Stimulated activated CD8-positive, alpha-beta memory T cell treated with anti-CD3 and anti-CD28 coated beads, Interleukin-4, amount 100 ng/mL, for 1 hour (primary cell): Measurements from ENCODE around the gene IL31.
"Not testable (repeated sequence)": the region's sequence is repeated elsewhere in the genome, so short reads cannot be mapped to it uniquely, and the experiment has no call there.

Experiments
- DNase-seq, 2 donors: peaks; one replicate each; pipeline ENCODE4 v3.0.0-alpha.2; 2020; ENCODE audit warnings: low read depth in 2 of 2, low spot score in 1 of 2

The IL31 gene

DNA sequence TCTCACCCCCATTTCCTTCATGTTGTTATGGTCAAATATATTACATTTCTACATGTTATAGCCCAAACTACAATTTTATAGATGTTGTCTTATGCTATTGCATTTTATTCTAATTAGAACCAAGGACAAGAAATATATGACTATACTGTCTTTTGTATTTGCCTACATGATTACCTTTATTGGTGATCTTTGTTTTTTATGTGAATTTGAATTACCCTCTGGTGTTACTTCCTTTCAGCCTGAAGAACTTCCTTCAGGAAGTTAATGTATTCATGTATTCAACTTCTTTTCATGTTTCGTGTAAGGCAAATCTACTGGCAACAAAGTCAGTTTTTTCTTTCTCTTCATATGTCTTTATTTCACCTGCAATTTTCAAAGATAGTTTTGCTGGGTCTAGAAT, 20.8 kb upstream of the IL31 start:
- DNase-seq, result no peak

DNA sequence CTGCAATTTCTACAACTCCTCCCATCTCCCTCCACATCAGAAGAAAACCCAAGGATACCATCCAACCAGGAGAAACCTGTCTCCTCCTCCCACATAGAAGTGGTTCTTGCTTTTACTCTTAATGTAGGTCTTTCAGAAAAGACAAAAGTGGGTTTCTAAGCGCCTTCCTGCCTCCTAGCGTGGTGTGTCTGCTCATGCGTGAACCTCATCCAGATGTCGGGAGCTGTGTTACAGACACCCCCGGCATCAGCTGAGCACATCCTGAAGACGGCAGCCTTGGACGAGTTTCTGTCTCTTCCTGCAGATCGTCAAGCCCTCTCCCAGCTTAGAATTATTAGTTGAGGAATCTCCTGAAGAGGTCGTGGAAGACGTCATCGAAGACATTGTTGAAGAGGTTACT, 18.4 kb upstream of the IL31 start:
- no peak for DNase-seq

- peak in 1 of 2 donors; percentile 47 for DNase-seq
Measured at GRCh38 chr12:122190842-122191668, 17.0 kb upstream of the IL31 start.

DNA sequence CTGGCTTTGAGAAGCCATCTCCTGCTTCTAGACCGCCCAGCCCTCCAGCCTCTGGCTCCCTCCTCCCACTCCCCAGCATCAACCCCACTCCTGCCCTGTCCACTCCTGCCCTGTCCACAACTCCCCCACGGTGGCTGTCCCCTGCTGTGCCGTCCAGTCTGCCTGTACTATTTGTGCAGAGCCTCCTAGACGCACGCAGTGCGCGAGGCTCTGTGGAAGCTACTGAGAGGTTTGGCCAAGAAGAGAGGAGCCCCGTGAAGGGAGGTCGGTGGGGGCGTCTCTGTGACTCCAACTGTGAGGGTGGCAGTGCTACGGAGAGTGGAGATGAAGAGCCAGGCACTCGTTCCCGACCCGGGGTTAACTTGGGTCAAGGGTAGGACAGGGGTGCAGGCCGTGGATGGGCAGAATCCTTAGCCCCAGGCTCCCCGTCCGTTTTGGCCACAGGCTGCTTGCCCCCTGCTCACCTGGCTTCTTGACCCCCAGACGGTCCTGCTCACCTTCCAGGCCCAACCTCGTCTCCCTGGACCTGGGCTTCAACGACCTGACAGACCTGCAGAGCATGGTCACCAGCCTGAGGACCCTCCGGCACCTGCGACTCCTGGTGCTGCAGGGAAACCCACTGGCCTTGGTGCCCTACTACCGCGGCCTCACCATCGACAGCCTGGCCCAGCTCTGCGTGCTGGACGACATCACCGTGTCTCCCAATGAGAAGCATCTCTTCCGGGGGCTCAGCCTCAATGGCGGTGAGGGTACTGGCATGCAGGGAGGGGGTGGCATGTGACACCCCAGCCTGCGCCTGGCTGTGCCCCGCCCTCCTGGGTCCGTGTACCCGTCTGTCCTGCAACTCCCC, 15.8 kb upstream of the IL31 start:
- no peak for DNase-seq

- no peak for DNase-seq
Measured at GRCh38 chr12:122187466-122187865, 13.4 kb upstream of the IL31 start.

GRCh38 chr12:122185494-122186082, 11.6 kb upstream of the IL31 start:
- DNase-seq, result no peak

DNA sequence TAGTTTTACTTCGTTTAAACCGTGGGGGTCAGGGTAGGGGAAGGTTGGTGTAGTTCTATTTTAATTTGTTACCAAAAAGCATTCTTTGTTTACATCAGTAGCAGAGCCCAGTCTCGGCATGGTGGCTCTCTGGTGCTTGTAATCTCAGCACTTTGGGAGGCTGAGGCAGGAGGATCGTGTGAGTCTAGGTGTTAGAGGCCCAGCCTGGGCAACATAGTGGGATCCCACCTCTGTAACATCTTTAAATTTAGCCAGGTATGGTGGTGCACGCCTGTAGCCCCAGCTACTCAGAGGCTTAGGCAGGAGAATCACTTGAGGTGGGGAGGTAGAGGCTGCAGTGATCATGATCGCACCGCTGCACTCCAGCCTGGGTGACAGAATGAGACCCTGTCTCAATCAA, 11.1 kb upstream of the IL31 start:
- DNase-seq, result no peak

- no peak for DNase-seq
Measured at GRCh38 chr12:122184517-122184916, 10.5 kb upstream of the IL31 start.

DNA sequence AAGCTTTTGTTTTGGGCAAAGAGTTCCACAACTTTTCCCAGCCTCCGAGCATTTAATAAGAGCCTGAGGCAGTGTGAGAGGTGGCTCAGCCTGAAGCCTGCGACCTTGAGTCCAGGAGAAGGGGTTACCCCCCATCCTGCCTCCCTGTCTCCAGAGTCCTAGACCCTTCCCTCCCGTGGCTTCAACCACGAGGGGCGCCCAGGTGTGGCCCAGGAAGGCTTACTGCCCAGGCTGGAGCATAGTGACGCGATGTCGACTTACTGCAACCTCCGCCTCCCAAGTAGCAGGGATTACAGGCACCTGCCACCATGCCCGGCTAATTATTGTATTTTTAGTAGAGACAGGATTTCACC, 9.5 kb upstream of the IL31 start:
- no peak for DNase-seq

DNA sequence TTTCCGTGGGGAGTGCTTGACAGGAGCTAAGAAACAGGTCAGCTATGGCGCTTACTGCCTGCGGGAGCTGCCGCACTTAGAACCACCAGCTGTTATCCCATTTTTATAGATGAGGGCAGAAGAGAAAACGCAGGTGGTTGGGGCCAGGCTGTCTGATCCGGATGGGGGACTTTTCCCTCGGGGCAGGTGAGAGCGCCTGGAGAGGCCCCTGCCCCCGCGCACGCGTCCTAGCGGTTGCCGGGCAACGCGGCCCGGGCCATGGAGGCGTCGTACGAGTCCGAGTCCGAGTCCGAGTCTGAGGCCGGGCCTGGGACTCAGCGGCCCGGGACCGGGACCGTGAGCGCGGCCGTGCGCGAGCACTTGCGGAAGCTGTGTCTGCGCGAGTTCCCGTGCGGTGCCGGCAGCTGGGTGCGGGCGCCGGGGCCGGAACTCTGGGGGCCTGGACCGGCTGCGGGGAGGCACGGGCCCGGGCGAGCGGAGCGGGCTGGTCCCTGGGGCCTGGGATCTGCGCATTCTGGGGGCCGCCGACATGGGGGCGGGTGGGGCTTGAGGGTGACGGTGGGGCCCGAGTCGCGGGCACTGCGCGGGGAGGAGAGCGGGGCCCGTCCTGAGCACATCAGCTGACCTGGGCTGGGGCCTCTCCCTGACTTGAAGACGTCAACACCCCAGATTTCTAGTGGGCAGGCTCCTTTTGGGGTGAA, 9.0 kb upstream of the IL31 start, which contains the start of gene LRRC43:
LRRC43 (plus strand) TSS at position 237 of the 701 bp plus-strand sequence; CDS start at position 259, 22 bp downstream.
- DNase-seq, result no peak

DNA sequence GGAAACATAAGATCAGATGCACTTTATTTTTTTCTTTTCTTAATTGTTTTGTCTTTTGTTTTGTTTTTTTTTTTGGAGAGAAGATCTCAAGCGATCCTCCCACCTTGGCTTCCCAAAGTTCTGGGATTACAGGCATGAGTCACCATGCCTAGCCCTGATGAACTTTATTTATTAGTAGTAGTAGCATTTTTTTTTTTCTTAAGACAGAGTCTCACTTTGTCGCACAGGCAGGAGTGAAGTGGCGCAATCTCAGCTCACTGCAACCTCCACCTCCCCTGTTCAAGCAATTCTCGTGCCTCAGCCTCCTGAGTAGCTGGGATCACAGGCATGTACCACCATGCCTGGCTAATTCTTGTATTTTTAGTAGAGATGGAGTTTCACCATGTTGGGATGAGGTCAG, 2.5 kb upstream of the IL31 start:
- not testable (repeated sequence) for DNase-seq

DNA sequence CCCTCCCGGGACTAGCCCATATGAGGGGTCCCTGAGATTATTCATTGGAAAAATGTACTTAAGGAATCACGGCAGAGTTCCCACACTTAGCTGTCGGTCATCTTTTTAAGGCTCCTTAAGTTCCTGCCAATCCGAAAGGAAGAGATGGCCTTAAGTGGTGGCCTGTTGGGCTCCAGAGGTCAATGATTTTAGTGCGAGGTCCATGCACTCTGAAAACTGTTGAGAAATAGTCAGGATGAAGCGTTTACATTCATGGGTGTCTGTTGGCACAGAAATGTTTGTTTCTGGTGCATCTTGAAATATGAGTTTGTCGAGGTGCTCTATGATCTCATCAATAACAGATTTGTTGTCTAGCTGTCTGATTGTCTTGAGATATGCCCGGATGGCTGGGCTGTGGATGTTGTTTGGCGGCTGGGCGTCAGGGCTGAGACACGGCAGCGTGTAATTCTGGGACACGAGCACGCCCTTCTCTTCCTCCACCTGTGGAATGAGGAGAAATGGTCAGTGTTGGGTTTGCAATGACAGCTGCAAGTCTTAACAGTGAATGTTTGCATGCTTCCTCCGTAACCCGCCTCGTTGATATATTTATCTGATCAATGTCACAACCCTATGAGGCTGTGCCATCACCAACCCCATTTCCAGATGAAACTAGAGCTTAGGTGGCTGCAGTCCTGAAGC, 1.6 kb downstream of the IL31 start:
- DNase-seq, result no peak

- no peak for DNase-seq
Measured at GRCh38 chr12:122171399-122171798, 2.6 kb downstream of the IL31 start.

GRCh38 chr12:122168492-122168891, 5.5 kb downstream of the IL31 start:
- DNase-seq, result no peak

DNA sequence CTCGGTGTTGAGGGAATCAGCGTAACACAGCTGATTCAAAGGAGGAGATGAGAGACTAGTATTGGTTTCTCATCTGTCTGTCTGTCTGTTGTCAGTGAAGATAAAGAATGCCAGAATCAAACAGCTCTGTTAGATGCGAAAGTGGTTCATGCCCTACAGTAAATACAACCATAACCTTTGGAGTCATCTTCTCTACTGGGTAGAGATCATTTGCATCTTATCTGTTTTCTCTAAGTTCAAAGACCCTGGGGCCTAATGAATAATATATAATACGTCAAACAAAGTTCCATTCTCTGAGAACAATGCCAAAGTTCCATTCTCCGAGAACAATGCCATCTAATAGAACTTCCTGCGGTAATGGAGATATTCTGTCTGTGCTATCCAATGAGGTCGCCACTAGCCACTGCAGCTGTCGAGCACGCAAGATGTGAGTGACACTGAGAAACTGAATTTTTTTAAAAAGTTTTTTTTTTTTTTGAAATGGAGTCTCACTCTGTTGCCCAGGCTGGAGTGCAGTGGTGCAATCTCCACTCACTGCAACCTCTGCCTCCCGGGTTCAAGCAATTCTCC, 6.6 kb downstream of the IL31 start:
- DNase-seq, result no peak

DNA sequence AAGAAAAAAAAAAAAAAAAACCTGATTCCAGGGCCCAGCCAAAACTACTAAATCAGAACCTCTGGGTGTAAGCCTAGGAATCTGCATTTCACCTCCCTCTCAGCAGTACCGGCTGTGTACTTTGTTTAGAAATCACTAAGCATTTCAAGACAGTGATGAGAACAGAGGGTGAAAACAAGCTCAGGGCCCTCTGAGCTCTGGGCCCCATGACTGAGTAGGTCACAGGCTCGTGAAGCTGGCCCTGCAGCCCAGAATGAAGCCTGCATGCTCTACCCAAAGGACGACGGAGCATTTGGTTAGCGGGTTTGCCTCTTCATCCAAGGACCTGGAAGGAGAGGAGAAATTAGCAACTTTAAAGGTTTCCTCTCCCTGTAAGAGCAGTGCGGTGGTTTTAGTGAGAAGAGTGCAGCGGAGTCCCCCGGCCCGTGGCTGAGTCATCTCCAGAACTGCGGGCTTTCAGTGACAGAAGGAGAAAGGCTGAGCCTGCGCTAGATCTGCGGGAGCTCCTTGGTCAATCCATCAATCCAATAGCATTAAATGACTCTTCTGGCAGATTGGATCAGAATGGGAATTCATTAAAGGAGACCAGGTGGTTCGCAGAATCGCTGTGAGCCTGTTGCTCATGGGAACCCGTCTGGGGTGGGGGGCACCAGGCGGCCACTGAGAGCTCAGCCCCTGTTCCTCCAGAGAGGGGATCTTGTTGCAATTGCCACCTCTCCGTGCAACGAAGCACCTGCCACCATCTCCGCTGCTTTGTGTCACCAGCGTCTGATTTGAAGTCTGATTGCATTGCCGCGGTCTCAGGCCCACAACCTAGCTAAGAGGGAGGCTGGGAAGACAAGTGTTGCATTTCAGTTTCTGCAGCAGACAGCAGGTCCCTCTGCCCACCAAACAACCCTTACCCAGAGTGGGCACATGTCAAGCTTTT, 7.3 kb downstream of the IL31 start:
- no peak for DNase-seq

DNA sequence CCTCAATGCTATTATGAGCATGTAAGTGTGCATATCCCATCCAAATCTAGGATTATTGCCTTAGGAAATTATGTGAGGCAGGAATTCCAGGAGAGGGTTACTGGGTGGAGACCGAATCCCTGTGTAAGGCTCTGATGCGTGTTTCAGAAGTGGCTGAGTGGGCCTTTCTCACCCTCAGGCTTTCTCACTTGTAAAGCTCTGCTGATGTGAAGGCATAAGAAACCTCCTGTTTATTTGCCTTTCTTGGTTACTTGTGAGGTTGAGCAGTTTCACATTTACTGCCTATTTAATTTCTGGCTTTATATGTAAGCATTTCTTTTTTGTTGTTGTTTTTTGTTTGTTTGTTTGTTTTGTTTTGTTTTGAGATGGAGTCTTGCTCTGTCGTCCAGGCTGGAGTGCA, 11.0 kb downstream of the IL31 start:
- no peak for DNase-seq

GRCh38 chr12:122161682-122162081, 12.3 kb downstream of the IL31 start:
- DNase-seq, result no peak

GRCh38 chr12:122160761-122161160, 13.3 kb downstream of the IL31 start:
- DNase-seq, result no peak
